Stimulated activated CD8-positive, alpha-beta memory T cell treated with anti-CD3 and anti-CD28 coated beads, Interleukin-7, amount 100 ng/mL, for 48 hours (primary cell): ENCODE measurements around the gene TAPT1.

Experiments
- DNase-seq, 2 donors: peaks; one replicate each; pipeline ENCODE4 v3.0.0-alpha.2; 2020; ENCODE audit warnings: low read depth in 1 of 2; ENCODE audit errors: extremely low read depth in 1 of 2

Gene TAPT1

DNA sequence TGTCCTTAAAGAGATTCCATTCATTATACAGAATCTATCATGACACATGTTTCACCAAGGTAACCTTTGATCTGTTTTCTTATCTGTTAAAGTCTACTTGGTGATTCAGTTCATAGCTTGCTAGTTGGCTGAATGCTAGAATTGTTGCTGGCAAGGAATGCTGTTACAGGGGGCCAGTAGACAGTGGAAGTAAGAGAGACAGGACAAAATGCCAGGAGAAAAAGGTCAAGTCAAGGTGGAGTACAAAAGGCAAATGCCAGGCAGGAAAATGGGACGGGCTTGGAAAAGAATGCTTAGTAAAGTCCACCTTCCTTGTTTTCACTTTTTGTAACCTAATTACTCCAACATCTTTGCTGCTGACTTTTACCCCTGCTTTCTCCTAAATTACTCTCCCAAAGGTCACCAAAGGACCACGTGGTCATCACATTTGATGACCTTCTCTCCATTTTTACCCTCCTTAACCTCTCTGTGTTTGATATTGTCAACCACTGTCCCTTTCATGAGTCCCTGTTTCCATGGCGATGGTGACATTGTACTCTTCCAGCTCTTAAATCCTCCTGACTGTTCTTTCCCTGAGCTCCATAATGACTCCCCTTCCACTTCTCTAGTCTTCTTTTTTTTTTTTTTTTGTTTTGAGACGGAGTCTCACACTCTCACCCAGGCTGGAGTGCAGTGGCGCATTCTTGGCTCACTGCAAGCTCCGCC lies 24.5 kb upstream of the TAPT1 start:
- DNase-seq: no peak

DNA sequence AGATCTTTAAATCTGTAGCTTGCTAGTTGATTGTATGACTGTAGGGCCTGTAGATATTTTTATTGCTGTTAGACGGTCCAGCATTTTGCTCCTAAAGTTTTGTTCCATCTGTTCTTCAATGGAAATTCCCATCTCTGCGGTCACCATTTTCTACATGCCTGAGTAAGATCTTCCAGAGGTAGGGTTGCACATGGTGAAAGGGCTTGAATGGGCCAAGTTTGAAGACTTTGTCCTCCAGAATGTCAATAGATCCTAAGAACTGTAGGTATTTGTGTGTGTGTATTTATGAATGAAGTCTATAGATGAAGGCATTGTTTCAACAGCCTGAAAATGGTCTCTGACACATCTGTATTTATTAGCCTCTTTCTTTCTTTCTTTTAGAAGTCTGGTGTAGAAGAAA lies 22.3 kb upstream of the TAPT1 start:
- DNase-seq: no peak

DNA sequence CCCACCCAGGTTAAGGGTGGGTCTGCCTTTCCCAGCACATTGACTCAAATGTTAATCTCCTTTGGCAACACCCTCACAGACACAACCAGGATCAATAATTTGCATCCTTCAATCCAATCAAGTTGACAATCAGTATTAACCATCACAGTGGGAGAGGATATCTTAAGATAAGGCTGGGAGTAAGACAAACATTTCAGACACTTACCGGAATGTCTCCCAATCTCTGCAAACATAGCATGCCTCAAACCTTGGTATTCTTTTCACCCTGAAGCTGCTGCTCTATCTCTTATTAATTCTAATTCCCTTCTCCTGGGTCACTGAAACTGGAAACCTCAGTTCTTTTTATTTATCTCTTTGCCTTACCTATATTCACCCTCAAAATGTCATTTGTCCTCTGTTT lies 19.0 kb upstream of the TAPT1 start:
- DNase-seq: no peak

DNA sequence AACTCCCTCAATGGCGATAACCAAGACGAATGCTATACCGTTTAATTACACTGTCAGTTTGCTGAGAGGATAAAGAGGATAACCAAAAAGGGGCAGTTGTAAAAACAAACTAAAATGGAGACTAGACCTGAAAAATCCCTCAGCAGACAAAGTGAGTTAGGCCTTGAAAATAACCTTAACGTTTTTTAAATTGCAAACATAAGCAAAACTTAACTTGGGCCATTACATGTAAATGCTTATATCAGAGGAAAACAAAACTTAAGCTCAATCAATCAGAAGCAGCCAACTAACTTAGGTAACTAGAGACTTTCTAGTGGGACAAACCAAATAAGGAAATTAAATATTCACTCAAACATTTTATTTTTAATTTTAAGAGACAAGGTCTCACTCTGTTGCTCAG lies 17.0 kb upstream of the TAPT1 start:
- DNase-seq: no peak

DNA sequence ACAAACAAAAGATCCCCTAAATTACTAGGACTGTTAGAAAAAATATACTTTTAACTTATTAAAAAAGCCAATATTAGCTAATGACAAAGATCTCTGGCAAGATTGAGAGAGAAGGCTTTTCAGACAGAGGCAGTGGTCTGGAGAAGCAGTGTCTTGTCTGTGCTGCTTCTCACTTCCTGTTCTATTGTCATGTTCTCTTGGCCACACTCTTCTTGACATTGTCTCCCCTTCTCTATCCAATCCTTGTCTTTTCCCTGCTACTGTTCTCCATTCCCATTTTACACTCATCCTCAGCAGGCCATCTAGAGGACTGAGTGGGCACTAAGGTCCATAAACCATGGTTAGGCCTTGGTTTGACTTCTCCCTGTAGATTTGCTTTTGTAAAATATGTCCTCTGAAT lies 14.0 kb upstream of the TAPT1 start:
- no peak for DNase-seq

DNA sequence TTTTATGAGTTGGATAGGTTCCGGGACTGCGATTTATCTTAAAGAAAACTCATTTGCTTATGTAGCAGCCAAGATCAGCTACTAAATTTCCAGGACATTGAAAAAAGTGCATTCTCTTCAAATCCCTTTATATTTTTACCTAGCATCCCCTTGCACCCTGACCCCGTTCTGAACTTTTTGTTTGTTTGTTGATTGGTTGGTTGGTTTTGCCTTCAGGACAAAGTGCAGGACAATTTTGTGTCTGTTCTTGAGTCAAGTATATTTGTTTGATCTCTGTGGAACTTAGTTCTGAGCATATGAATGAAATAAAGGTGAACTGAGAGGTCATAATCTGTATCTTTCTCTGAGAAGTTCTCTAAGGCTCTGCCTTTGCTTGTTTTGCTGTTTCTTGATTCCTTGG lies 12.8 kb upstream of the TAPT1 start:
- DNase-seq: no peak

DNA sequence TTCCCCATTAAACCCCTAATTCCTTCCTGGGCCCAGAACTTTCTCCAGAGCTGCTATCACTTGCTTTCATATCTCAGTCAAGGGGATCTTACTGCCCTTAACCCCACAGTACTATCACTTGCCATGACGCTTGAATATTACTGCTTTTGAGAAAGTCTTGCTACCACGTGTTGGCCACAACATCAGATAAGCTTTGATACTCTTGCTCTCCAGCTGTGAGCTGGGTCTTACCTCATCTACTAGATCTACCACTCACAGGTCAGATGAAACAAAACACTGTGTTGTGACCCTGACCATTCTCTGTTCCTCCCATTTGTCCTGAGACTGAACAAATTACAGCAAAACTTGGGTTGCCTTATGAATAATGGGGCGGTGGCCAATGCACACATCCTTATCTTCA lies 12.1 kb upstream of the TAPT1 start:
- no peak for DNase-seq

DNA sequence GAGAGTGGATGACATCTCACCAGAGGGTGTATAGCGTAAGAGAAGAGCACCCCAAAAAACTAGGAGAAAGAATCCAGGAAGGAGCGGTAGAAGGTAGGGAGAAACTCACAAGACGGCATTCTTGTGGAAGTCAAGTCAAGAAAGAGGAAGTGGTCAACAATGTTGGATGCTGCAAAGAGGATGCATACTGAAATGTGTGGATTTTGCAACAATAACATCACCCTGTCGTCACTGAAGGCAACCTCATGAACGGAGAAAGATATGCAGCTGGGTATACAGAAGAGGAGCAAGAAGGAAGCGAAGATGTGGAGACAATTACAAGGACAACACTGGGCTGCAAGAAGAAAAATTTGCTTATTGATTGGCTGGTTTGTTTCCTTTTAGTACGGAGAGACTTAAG lies 11.4 kb upstream of the TAPT1 start:
- DNase-seq: no peak

DNA sequence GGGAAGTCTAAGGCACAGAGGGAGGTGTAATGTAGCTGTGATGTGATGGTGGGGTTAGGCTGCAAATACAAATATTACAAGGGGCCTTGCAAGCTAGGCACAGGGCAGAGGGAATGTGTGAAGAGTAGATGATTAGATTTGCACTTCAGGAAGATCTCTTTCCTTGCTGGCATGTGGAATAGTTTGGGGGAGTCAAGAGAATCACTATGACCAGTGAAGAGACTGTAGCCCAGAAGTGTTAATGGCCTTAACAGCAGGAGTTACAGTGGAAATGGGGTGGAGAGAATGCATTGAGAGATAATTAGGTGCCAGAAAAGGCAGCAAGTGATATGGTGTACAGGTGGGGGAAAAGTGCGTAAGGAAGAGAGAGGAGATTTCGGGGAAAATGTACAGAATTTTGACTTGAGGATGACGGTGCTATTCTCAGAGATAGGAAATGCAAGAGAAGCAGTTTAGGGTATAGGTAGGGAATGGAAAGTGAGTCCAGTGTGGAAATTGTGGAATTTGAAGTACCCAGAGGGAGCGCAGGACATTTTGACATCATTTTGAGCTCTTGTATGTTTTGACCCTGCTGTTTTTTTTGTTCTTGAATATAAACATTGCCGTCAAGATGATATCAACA lies 10.2 kb upstream of the TAPT1 start:
- no peak for DNase-seq

DNA sequence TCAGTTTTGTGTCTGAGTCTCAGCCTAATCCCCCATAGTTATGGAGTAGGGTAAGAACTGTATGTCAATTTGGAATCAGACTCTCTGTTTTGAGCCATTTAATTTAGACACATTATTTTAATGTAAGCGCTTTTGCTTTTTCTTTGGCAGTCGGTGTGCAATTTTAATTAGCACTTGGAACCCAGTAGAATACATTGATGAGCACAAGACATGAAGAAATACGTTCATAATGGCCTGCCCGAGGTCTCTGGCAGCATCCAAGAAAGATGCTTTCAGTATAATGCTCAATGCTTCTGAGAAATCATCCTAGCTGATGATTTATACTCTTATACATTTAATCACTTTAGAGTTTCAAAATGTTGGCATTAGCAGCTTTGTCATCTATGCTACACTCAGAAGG lies 8.9 kb upstream of the TAPT1 start:
- DNase-seq: no peak

DNA sequence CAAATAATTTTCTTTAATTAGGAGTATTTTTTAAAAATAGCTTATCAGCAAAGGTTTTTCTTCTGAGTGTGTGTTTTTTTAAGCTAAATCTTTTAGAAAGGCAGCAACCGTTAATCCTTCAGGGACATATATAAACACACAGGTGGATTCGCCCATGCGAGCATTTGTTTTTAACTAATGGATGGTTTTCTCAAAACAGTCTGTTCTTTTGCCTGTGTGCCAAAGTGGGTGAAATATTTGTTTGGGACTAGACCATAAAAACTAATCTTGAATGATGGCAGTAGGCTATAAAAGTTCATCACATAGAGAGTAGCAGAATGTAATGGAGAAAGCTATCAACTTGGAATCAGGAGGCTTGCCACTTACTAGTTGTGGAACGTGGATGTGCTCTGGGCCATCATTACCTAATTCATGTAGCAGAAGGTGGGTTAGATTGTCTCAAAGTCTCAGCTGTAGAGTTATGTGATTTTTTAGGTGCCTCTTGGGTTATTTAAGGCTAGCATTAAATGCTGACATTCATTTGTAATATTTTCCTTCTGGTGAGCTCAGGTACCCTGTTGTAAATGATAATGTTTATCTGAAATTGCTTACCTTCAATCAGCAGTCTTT lies 7.4 kb upstream of the TAPT1 start:
- no peak for DNase-seq

DNA sequence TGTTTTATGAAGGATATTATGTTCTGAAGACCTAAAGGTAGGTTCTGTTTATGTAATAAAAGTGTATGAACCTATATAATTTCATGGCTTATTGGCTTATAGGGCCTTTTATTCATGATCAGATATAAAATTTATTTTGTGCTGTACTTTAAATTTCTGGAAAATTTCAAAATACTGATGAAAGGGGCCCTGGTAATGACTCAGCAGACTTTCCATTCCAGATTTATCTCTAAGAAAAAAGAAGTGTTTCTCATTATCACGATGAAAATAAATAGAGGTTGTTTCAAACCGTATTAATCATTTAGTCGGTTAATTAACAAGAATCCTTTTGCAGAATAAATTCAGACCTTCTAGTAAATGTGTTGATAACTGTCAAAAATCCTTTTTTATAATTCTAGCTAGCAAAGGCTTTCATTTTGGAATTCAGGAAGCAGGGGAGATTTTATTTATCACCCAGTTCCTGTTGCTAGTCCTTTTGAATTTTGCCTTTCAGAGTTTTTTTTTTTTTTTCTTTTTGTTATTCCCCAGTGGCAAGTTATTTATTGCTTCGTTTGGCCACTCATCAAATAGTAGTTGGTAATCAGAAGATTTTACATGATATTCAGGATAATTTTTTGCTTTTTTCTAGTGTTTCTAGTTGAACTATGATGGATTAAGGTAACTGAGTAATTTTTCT lies 5.4 kb upstream of the TAPT1 start:
- DNase-seq: no peak

DNA sequence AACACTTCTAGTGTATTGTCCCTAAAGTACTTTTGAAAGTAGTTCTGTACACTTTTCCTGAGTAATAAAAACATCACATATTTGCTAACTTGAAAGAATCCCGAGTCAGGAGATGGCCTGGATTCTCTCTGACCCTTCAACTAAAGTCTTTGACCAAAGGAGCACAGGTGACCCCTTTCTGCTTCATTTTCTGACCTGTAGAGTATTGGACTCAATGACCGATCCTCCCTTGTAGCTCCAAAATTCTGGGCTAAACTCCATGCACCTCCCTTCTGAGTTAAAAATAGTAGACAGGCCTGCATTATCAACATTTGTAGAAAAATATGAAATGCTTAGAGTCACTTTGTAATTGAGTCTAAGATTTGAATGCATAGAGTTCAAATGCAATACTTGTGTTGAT lies 4.0 kb upstream of the TAPT1 start:
- DNase-seq: no peak

DNA sequence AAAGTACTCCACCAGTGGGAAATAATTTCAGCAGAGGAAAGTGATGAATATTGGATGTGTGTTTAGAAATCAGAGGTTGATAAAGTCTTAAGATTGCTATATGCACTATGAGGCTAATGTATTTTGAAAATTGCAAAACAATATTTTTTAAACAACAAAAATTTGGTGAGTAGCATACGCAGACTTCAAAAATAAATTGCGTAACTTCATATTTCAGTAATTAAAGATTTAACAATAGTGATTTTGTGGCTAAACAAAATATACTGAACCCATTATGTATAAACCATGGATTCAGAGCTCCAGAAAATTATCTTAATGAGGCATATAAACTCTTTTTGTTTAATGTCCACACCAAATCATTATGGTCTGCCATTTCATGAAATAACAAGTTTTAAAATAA lies 3.3 kb upstream of the TAPT1 start:
- no peak for DNase-seq

DNA sequence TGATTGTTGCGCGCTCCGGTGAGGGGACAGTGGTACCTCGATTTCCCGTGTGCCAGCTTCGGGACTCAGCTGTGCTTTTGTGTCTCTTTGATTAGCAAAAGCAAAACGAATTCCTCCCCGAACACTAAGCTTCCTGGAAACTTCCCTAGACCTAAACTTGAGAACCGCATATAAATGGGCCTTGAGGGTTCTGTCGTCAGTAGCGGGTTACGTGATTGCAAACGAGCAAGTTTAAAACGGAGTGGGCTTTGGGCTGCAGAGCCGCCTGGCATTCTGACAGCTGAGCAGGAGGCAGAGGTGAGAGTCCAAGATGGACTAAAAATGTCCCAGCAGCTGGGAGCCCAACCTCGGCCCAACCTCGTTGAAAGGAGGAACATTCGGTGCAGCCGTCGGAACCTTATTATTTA lies 1.2 kb upstream of the TAPT1 start:
- no peak for DNase-seq

DNA sequence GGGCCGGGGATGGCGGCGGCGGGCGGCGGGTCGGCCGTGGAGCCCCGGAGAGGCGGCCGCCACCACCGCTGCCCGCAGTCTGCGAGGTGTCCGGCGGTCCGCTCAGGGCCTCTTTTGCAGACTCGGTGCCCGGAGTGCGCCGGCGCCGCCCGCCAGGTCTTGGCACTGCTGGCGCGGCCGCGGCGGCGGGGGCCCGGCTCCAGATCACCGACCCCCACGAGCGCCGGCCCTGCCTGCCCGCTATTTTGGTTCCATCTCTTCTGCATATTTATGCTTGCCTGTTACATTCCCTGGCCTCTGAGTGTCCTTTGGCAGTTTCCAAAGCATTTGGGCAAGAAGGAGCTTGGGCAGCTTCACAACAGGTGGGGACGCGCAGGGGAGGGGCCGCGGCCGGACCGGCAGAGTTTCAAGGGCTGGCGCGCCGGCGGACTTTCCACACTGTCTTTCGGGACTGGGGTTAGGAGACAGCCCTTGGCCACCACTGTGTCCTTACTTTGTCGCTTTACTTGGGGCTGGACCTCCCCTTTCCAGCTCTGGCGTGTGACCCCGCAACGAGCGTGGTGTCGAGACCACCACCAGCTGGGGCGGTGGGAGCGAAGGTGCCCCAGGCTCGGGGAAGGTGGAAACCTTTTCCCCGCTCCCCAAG lies 668 bp upstream of the TAPT1 start:
- no peak for DNase-seq

DNA sequence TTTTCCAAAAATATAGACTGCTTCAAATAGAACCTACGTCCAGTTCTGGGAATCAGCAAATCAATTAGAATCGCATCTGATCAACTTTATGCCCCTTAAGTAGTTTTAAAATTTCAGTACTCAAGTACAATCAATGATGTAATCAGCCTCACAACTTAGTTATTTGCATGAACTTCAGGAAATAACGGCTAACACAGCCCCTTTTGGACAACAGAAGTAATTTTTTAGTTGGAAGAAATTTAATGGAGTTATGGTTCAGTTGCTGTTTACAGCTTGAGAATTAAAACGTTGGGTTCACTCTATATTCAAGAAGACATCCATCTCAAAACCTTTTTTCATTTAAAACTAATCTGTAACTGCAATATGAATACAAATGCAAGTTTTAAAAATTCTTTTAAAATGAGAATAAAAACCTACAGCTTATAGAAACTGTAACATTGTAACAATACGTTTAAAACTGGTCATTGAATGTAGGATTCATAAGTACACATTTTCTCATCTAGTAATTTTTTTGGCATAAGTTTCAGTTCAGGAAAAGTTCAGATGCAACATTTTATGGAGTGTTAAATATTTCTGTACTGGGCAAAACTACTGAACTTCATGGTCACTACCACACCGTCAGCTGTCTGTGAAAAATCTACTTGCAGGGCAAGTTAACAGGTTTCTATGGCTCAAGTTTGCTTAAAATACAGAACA lies 956 bp downstream of the TAPT1 start:
- DNase-seq: no peak

DNA sequence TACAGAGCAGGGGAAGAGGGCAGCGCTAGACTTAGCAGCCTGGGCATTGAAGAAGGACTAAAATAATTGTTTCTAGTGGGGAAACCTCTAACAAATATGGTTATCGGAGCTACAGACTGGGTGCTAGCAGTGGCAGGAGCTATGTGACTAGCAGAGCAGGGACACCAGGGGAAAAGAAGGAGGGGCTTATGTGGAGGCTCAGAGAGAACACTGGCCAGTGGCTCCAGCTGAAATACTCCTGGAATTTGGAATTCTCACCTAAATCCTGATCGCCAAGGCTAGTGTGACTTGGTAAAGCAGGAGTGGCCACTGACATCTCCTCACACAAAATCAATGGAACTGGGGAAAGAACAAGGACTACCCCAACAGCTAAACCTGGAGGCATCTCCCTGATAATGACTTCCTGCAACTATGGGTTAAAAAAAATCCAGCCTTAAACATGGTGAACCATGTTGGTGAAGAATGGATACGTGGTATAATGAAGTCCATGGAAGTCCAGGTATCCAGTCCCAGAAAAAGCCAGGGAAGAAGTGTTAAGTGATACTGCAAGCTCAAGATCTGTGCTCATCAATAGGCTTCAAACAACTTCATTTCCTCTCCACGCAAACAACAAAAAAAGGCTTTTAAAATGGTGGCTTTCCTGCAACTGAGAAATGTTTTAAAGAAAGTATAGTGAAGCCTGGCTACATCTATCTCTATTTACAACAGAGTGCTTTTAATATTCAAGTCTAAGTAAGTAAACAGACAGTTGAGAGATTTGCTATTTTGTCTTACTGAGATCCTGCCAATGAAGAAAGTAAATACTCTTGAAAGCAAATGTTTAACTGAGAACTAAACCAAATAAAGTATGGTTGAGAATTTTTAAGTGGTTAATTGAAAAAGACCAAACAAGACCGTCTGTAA lies 1.8 kb downstream of the TAPT1 start:
- DNase-seq: no peak

DNA sequence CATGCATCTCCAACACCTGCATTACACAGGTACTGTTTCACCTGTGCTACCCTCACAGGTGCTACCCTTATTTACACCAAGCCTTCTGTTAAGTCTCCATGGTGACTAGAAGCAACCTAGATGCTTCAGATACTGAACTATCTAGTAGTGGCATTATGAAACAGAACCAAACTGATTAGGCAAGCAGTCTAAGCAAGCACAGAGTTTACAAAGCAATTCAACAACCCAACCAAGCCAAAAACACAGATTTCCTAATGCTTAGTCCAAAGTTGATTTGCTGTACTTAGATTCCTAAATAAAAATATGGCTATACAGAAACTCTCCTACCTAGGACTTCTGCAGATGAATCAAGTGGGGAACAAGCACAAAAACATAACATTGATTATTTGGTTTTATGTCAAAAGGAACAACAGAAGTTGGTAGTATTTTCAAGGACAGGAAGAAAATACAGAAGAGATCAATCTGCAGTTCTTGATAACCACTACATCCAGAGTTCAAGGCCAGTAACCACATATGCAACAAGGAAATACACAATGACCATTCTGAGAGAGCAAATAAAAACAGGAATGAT lies 3.2 kb downstream of the TAPT1 start:
- no peak for DNase-seq

DNA sequence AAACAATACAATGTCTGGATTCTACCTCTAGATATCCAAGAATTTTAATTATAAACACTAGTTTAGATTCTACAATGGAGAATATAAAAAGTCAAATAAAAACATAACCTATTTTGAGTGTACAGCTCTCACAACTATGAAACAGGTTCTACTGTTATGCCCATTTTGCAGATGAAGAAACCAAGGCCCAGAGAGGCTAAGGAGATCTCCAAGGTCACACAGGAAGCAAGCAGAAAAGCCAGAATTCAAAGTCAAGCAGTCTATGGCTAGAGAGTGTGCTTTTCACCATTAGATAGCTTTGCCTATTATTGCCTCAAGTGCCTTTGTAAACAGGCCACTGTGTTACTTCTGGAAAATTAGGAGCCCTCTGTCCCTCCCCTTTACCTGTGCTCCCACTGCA lies 7.3 kb downstream of the TAPT1 start:
- no peak for DNase-seq
